H1 (cell line): ENCODE results near the gene TNIK. TPM values are rescaled to one million over a fixed set of nuclear protein-coding genes. Genes with fewer than 3 reads are reported as not detected.

ENCODE experiments used
- CTCF ChIA-PET: fragments of 300-600 bp; sonication (Branson Sonifier 250); formaldehyde crosslinking; loops from one replicate; lab custom pipeline; 2021; ENCODE audit not compliant: partially characterized antibody; lab: Charles Lee
- POLR2A ChIA-PET: fragments of 300-600 bp; sonication (Branson Sonifier 250); formaldehyde crosslinking; loops from one replicate; lab custom pipeline; 2021; ENCODE audit warnings: inconsistent platforms; ENCODE audit not compliant: partially characterized antibody; lab: Charles Lee
- DNase-seq, 2 experiments: peaks; one replicate each; pipeline versions ENCODE4 v3.0.0 to v3.0.0-alpha.2; 2010 to 2022; ENCODE audit warnings: low spot score in 2 of 2, low read depth in 1 of 2, mixed read lengths in 1 of 2
- FAIRE-seq: peaks from 2 replicates; lab custom pipeline; 2011; peaks lifted over from hg19 to GRCh38; lab: Jason Lieb, UNC
- H2AFZ ChIP-seq: 2 replicates; pipeline ENCODE4 v1.8.1; 2012; ENCODE audit warnings: low read length, inconsistent platforms
- H2AK5ac ChIP-seq: 2 replicates; pipeline ENCODE4 v1.6.1; 2013; ENCODE audit warnings: low read depth, low read length
- H2BK120ac ChIP-seq: replicated peaks from 2 replicates; pipeline ENCODE3; 2013; ENCODE audit warnings: low read depth, low read length, inconsistent platforms
- H2BK12ac ChIP-seq: 2 replicates; pipeline ENCODE4 v1.6.1; 2013; ENCODE audit warnings: low read depth, low read length
- H2BK15ac ChIP-seq: 2 replicates; pipeline ENCODE4 v1.6.1; 2013; ENCODE audit warnings: low read length
- H2BK20ac ChIP-seq: 2 replicates; pipeline ENCODE4 v1.6.1; 2013; ENCODE audit warnings: low read length
- H2BK5ac ChIP-seq: 2 replicates; pipeline ENCODE4 v1.6.1; 2013; ENCODE audit warnings: low read depth, low read length
- H3K14ac ChIP-seq: 2 replicates; pipeline ENCODE4 v1.6.1; 2013; ENCODE audit warnings: inconsistent platforms; ENCODE audit not compliant: insufficient read length
- H3K18ac ChIP-seq: 2 replicates; pipeline ENCODE4 v1.6.1; 2013; ENCODE audit warnings: low read length; ENCODE audit errors: extremely low read depth
- H3K23ac ChIP-seq: 2 replicates; pipeline ENCODE4 v1.6.1; 2013; ENCODE audit warnings: inconsistent platforms; ENCODE audit not compliant: insufficient read length
- H3K23me2 ChIP-seq: 2 replicates; pipeline ENCODE4 v1.6.1; 2013; ENCODE audit warnings: low read depth, low read length
- H3K27ac ChIP-seq: 2 replicates; pipeline ENCODE4 v1.6.1; 2011; ENCODE audit warnings: low read depth, low read length, inconsistent platforms
- H3K27me3 ChIP-seq, 4 experiments: replicated peaks in 1 of 4; 1 replicate in 1 of 4; 2 replicates in 3 of 4; pipeline versions ENCODE4 v1.6.1 to v1.8.1; 2011 to 2013; ENCODE audit warnings: low read length in 3 of 4, mild to moderate bottlenecking in 3 of 4, inconsistent platforms in 2 of 4, mixed read lengths in 2 of 4, moderate library complexity in 1 of 4; ENCODE audit not compliant: control insufficient read depth in 3 of 4, insufficient read depth in 3 of 4; ENCODE audit errors: extremely low read depth in 1 of 4
- H3K36me3 ChIP-seq, 4 experiments: 2 replicates each; pipeline versions ENCODE4 v1.6.1 to v1.8.1; 2011 to 2013; ENCODE audit warnings: mild to moderate bottlenecking in 4 of 4, low read length in 3 of 4, moderate library complexity in 2 of 4, control low read depth in 1 of 4, inconsistent platforms in 1 of 4; ENCODE audit not compliant: insufficient read depth in 4 of 4, control insufficient read depth in 2 of 4
- H3K4ac ChIP-seq: replicated peaks from 2 replicates; pipeline ENCODE3; 2013; ENCODE audit warnings: low read length, low read depth, mixed read lengths, inconsistent platforms; ENCODE audit not compliant: insufficient read length
- H3K4me1 ChIP-seq, 4 experiments: replicated peaks in 1 of 4; 1 replicate in 1 of 4; 2 replicates in 3 of 4; pipeline versions ENCODE4 v1.6.1 to v1.8.1; 2011 to 2013; ENCODE audit warnings: low read length in 3 of 4, inconsistent platforms in 2 of 4, mixed read lengths in 1 of 4; ENCODE audit not compliant: insufficient read depth in 4 of 4, control insufficient read depth in 3 of 4
- H3K4me2 ChIP-seq, 2 experiments: 2 replicates each; pipeline versions ENCODE4 v1.6.1 to v1.8.1; 2011 to 2013; ENCODE audit warnings: low read depth in 2 of 2, low read length in 2 of 2, control low read depth in 1 of 2, inconsistent platforms in 1 of 2, mild to moderate bottlenecking in 1 of 2; ENCODE audit not compliant: insufficient read depth in 1 of 2
- H3K4me3 ChIP-seq, 4 experiments: fragments of 200-600, 300-600 bp in 1 of 4; sonication (generic), shearing (Covaris generic), sonication (Bioruptor Twin) in 1 of 4; 2 replicates each; pipeline versions ENCODE4 v1.5.1 to v1.8.1; 2011 to 2016; ENCODE audit warnings: low read length in 4 of 4, low read depth in 3 of 4, control low read depth in 2 of 4, inconsistent platforms in 2 of 4, mild to moderate bottlenecking in 2 of 4, mixed read lengths in 1 of 4, moderate library complexity in 1 of 4; ENCODE audit not compliant: insufficient read depth in 2 of 4; ENCODE audit errors: extremely low read depth in 1 of 4
- H3K56ac ChIP-seq: replicated peaks from 2 replicates; pipeline ENCODE3; 2013; ENCODE audit warnings: low read depth, mild to moderate bottlenecking, mixed read lengths, low read length, inconsistent platforms; ENCODE audit not compliant: insufficient read length
- H3K79me1 ChIP-seq: 2 replicates; pipeline ENCODE4 v1.6.1; 2013; ENCODE audit warnings: low read depth, low read length, control low read depth
- H3K79me2 ChIP-seq, 2 experiments: 2 replicates each; pipeline versions ENCODE4 v1.6.1 to v1.8.1; 2012 to 2013; ENCODE audit warnings: low read length in 2 of 2, mild to moderate bottlenecking in 2 of 2, inconsistent platforms in 1 of 2; ENCODE audit not compliant: insufficient read depth in 2 of 2, control insufficient read depth in 1 of 2
- H3K9ac ChIP-seq, 4 experiments: replicated peaks in 1 of 4; 1 replicate in 1 of 4; 2 replicates in 3 of 4; pipeline versions ENCODE4 v1.6.1 to v1.8.1; 2011 to 2013; ENCODE audit warnings: low read depth in 3 of 4, low read length in 3 of 4, control low read depth in 2 of 4, mild to moderate bottlenecking in 2 of 4, moderate library complexity in 2 of 4, inconsistent platforms in 1 of 4; ENCODE audit errors: extremely low read depth in 1 of 4
- H3K9me3 ChIP-seq, 2 experiments: 2 replicates each; pipeline versions ENCODE4 v1.6.1 to v1.8.1; 2012 to 2013; ENCODE audit warnings: mild to moderate bottlenecking in 2 of 2, moderate library complexity in 2 of 2, control low read depth in 1 of 2, inconsistent platforms in 1 of 2, low read depth in 1 of 2, low read length in 1 of 2, mixed read lengths in 1 of 2; ENCODE audit not compliant: insufficient read depth in 2 of 2
- H4K20me1 ChIP-seq, 2 experiments: replicated peaks in 1 of 2; 2 replicates each; pipeline versions ENCODE3 to v1.8.1; 2011 to 2013; ENCODE audit warnings: inconsistent platforms in 2 of 2, low read length in 2 of 2, mild to moderate bottlenecking in 1 of 2; ENCODE audit not compliant: insufficient read depth in 2 of 2, control insufficient read depth in 1 of 2
- H4K5ac ChIP-seq: 2 replicates; pipeline ENCODE4 v1.6.1; 2013; ENCODE audit warnings: low read length, low read depth, mixed read lengths, inconsistent platforms; ENCODE audit not compliant: insufficient read length
- H4K8ac ChIP-seq: 2 replicates; pipeline ENCODE4 v1.8.0; 2013; ENCODE audit warnings: mild to moderate bottlenecking, moderate library complexity, low read length, inconsistent platforms; ENCODE audit not compliant: insufficient read depth; ENCODE audit errors: extremely low read depth
- H4K91ac ChIP-seq: replicated peaks from 2 replicates; pipeline ENCODE3; 2013; ENCODE audit warnings: low read length, mixed read lengths, inconsistent platforms; ENCODE audit not compliant: insufficient read length
- ASH2L ChIP-seq: fragments of 200-600, 300-600 bp; sonication (generic); IDR thresholded peaks from one replicate; pipeline ENCODE4 v1.7.1; 2017; ENCODE audit warnings: low read length
- CBX5 ChIP-seq: fragments of 300-800, 300-1000 bp; sonication (generic); IDR thresholded peaks from 2 replicates; pipeline ENCODE4 v1.7.1; 2016; ENCODE audit warnings: antibody characterized with exemption, low read length, low read depth
- CHD2 ChIP-seq: IDR thresholded peaks from 2 replicates; pipeline ENCODE4 v1.6.1; 2012; ENCODE audit warnings: low read length, improper control_type of control experiment
- HDAC6 ChIP-seq: IDR thresholded peaks from one replicate; pipeline ENCODE4 v1.7.1; 2012; ENCODE audit warnings: low read depth, mild to moderate bottlenecking, inconsistent platforms, low read length, moderate library complexity
- NRF1 ChIP-seq: IDR thresholded peaks from 2 replicates; pipeline ENCODE4 v1.6.1; 2011; ENCODE audit warnings: mild to moderate bottlenecking, low read depth, low read length, improper control_type of control experiment
- PHF8 ChIP-seq: fragments of 200-600 bp; sonication (generic); conservative IDR thresholded peaks from 2 replicates; pipeline ENCODE4 v1.7.1; 2012; ENCODE audit warnings: low read depth, mild to moderate bottlenecking, inconsistent platforms, low read length, moderate library complexity
- POLR2AphosphoS5 ChIP-seq: IDR thresholded peaks from 2 replicates; pipeline ENCODE4 v1.6.1; 2011; ENCODE audit warnings: low read depth, low read length
- RFX5 ChIP-seq: IDR thresholded peaks from 2 replicates; pipeline ENCODE4 v1.6.1; 2011; ENCODE audit warnings: low read depth, low read length, improper control_type of control experiment, borderline replicate concordance
- RXRA ChIP-seq: IDR thresholded peaks from 2 replicates; pipeline ENCODE4 v1.6.1; 2011; ENCODE audit warnings: low read depth, mild to moderate bottlenecking, low read length, moderate library complexity; ENCODE audit not compliant: insufficient read depth
- SAP30 ChIP-seq: fragments of 300-600 bp; sonication (generic); IDR thresholded peaks from 2 replicates; pipeline ENCODE4 v1.7.1; 2012; ENCODE audit warnings: low read length, moderate library complexity, mild to moderate bottlenecking, inconsistent platforms; ENCODE audit not compliant: insufficient read depth, insufficient replicate concordance
- WGBS, 2 experiments: shearing (Covaris generic) in 1 of 2; methylation state at CpG; one replicate each; pipeline versions ENCODE4 v1.1.6 to v1.1.7; 2013 to 2015; ENCODE audit warnings: low lambda C conversion rate in 2 of 2, mixed read lengths in 2 of 2, inconsistent platforms in 1 of 2, low coverage in 1 of 2, missing lambda C conversion rate in 1 of 2; ENCODE audit not compliant: insufficient replicate concordance in 2 of 2, insufficient coverage in 1 of 2, insufficient read length in 1 of 2; ENCODE audit errors: extremely low coverage in 1 of 2, missing lambda C conversion rate in 1 of 2; 5-methylcytosine and 5-hydroxymethylcytosine counted together
- polyA plus RNA-seq, 7 experiments: library from polyadenylated mRNA; depleted of rRNA in 3 of 7; stranded (reverse) in 5 of 7; unstranded in 2 of 7; fragments of >200 nt in 5 of 7; fragments of 200-250 nt in 2 of 7; gene quantifications; 1 replicate in 5 of 7; 2 replicates in 1 of 7; 4 replicates in 1 of 7; pipeline versions ENCODE4 v1.2.1 to v1.2.3, GENCODE V29; 2011 to 2013; ENCODE audit warnings: missing spikeins in 2 of 7, mixed read lengths in 2 of 7
- total RNA-seq: library from RNA; stranded (reverse); fragmentation: NEBNext Ultra II Directional; extraction: Animal tissue kit (Norgen Biotek cat#: 25700); gene quantifications from 2 replicates; pipeline ENCODE4 v1.2.1, GENCODE V29; 2021
- TF ChIP-seq, protein P1 (sequence below): IDR thresholded peaks from 2 replicates; pipeline ENCODE4 v1.6.1; 2011; ENCODE audit warnings: low read length, improper control_type of control experiment

The TNIK gene
- total and polyA plus RNA-seq, 2 of the 8 experiments (the other 6 are each of a cell fraction or from before 2014, with no cell fraction given), result 7.4 to 42.0 TPM

DNA sequence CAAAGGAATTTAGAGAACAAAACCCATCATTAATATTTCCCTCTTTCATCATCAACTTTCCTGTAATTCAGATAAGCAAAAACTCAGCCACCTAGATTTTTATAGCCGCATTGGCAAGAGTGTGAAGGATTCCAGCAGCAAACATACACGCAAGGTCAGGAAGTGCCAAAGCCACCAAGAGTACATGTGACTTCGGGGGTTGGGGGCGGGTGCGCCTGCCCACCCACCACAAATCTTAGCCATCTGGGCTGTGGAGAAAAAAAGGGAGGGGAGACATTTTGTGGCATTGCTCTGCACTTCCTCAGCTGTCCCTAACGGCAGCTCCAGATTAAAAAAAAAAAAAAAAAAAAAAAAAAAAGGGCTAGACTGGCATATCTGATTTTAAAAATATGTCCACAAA, 148.4 kb downstream of the TNIK start:
- no peak overlapping the region for H2AFZ ChIP-seq
- H3K56ac ChIP-seq, result no peak overlapping the region
- no peak overlapping the region for H4K8ac ChIP-seq
- FAIRE-seq (no peak), DNase-seq (no peak)
- H3K4me3 ChIP-seq, result no peak overlapping the region
- no peaks in the 10 kb centered on the region for H4K20me1 ChIP-seq
- H3K14ac ChIP-seq, result no peak overlapping the region
- H3K27ac ChIP-seq, result no peak overlapping the region
- H3K4me1 ChIP-seq, result peaks cover 0 to 4% (median 2%) of the 10 kb centered on the region in 4 experiments; a peak in 3 of 7 replicates
- ChIA-PET CTCF (no interaction called here), POLR2A (interaction anchor here (1.0 kb wide), 1 partner anchor 9 kb away, joined by 4 read pairs; no protein-coding TSS in a partner anchor)
- no peaks in the 10 kb centered on the region for H3K27me3 ChIP-seq
- H3K9me3 ChIP-seq, result no peaks in the 10 kb centered on the region
- peaks cover 0 to 30% of the 10 kb centered on the region in 2 experiments; a peak in 2 of 4 replicates for H3K79me2 ChIP-seq
- no peak overlapping the region for H3K4ac ChIP-seq
- H2BK5ac ChIP-seq, result no peak overlapping the region
- H3K23ac ChIP-seq, result no peak overlapping the region
- H2BK20ac ChIP-seq, result no peak overlapping the region
- no peak overlapping the region for H2BK15ac ChIP-seq
- no peak overlapping the region for H2AK5ac ChIP-seq
- H3K79me1 ChIP-seq, result no peaks in the 10 kb centered on the region
- H3K18ac ChIP-seq, result no peak overlapping the region
- 91% methylated on average over 6 of the region's 6 CpGs; no CpG with 5 or more reads in 1 of the 2 experiments for WGBS, 2 experiments
- no peaks in the 10 kb centered on the region for H3K23me2 ChIP-seq
- H2BK120ac ChIP-seq, result no peak overlapping the region
- H3K4me2 ChIP-seq, result no peak overlapping the region
- no peak overlapping the region for H4K91ac ChIP-seq
- H3K9ac ChIP-seq, result no peak overlapping the region
- H3K36me3 ChIP-seq, result no peaks in the 10 kb centered on the region
- H4K5ac ChIP-seq, result no peak overlapping the region
- H2BK12ac ChIP-seq, result no peak overlapping the region
- TF ChIP-seq NRF1 (no peak), RXRA (no peak), CHD2 (no peak), PHF8 (no peak), RFX5 (no peak), HDAC6 (no peak), ASH2L (no peak), SAP30 (no peak), POLR2AphosphoS5 (no peak), CBX5 (no peak)
- TF ChIP-seq, protein P1, sequence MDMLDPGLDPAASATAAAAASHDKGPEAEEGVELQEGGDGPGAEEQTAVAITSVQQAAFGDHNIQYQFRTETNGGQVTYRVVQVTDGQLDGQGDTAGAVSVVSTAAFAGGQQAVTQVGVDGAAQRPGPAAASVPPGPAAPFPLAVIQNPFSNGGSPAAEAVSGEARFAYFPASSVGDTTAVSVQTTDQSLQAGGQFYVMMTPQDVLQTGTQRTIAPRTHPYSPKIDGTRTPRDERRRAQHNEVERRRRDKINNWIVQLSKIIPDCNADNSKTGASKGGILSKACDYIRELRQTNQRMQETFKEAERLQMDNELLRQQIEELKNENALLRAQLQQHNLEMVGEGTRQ, result no peak
